ENCODE measurements around the gene COL18A1. TPM values are rescaled to one million over a fixed set of nuclear protein-coding genes. Genes with fewer than 3 reads are reported as not detected.

Gene COL18A1
- total RNA-seq, 1 experiment from 2014 or later: 170 TPM

DNA sequence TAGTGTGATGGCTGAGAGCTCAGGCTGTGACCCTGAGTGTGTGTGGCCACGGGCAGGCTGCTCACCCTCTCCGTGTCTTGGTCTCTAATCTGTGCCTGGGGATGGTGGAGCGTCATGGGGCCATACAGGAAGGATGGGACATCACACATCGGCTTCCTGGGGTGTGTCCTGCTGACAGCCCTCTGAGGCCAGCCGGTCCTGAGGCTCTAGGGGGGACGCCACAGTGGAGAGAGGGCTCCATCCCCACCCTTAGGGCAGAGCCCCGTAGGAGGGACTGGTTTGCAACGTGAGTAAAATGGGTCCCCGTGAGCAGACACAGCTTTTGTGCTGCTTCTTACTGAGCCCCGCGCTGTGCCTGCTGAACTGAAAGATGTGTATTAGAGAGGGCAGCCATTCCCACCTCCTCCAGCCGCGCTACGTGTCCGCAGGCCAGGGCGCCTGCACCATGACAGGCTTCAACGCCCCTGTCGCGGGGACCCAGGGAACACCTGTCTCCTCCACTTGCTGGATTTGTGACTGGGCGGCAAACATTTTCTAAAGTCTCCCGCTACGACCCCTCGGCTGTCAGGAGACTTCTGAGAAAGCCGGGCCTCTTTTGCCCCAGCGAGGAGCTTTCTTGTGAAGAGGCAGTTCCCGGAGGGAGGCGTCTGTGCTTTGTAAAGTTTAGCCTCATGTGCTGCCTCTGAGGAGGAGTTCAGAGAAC, 8.1 kb downstream of the COL18A1 start:
- POLR2A ChIA-PET: no interaction called here
- H3K4me1 Mint-ChIP-seq (ENCODE audit: low read depth, unreplicated experiment): peaks cover 14% of the 10 kb centered on the region

GRCh38 chr21:45413922-45414321, 9.0 kb downstream of the COL18A1 start:
- Mint-ChIP-seq H3K4me1 (ENCODE audit: low read depth, unreplicated experiment) (peaks cover 16% of the 10 kb centered on the region), H3K27me3 (ENCODE audit: insufficient read depth, unreplicated experiment) (no peaks in the 10 kb centered on the region), H3K36me3 (ENCODE audit: insufficient read depth, unreplicated experiment) (peaks cover 44% of the 10 kb centered on the region), H3K27ac (ENCODE audit: unreplicated experiment) (no peak overlapping the region), H3K9me3 (ENCODE audit: unreplicated experiment) (no peaks in the 10 kb centered on the region), H3K4me3 (ENCODE audit: unreplicated experiment) (no peak overlapping the region)
- Histone ChIP-seq H3K4me3 (ENCODE audit: low read depth, low read length) (no peak overlapping the region), H3K27me3 (replicated peaks; ENCODE audit: control insufficient read depth, insufficient read depth, low read length) (no peaks in the 10 kb centered on the region), H3K36me3 (ENCODE audit: control insufficient read depth, insufficient read depth, low read length) (no peaks in the 10 kb centered on the region), H3K4me1 (peaks cover 25% of the 10 kb centered on the region), H3K9me3 (no peaks in the 10 kb centered on the region)
- DNase-seq: no peak
- POLR2A ChIA-PET: no interaction called here
- no TSS peak for BruUV-seq (replicated peaks)
- CTCF ChIA-PET: no interaction called here
- TF ChIP-seq CTCF (IDR thresholded peaks at IDR 0.05; ENCODE audit: insufficient read depth in 1 of 2, low read depth in 1 of 2, low read length in 1 of 2, severe bottlenecking in 1 of 2, unreplicated experiment in 1 of 2): no peak
- intact Hi-C loops (cut with micrococcal nuclease; ENCODE audit: unreplicated experiment): no loop called here

More for the DNA sequence above, 8.1 kb downstream of the COL18A1 start:
- intact Hi-C loops (cut with micrococcal nuclease; ENCODE audit: unreplicated experiment): no loop called here
- CTCF ChIA-PET: no interaction called here
- Mint-ChIP-seq H3K27ac (ENCODE audit: unreplicated experiment) (no peak overlapping the region), H3K27me3 (ENCODE audit: insufficient read depth, unreplicated experiment) (no peaks in the 10 kb centered on the region), H3K9me3 (ENCODE audit: unreplicated experiment) (no peaks in the 10 kb centered on the region), H3K4me3 (ENCODE audit: unreplicated experiment) (no peak overlapping the region), H3K36me3 (ENCODE audit: insufficient read depth, unreplicated experiment) (peaks cover 38% of the 10 kb centered on the region)
- BruUV-seq (replicated peaks): no TSS peak
- Histone ChIP-seq H3K4me1 (peaks cover 34% of the 10 kb centered on the region), H3K9me3 (no peaks in the 10 kb centered on the region), H3K4me3 (ENCODE audit: low read depth, low read length) (no peak overlapping the region), H3K36me3 (ENCODE audit: control insufficient read depth, insufficient read depth, low read length) (no peaks in the 10 kb centered on the region; the same call in 1 of the 2 replicates), H3K27me3 (replicated peaks; ENCODE audit: control insufficient read depth, insufficient read depth, low read length) (no peaks in the 10 kb centered on the region)
- no peak for TF ChIP-seq CTCF (IDR thresholded peaks at IDR 0.05; ENCODE audit: insufficient read depth in 1 of 2, low read depth in 1 of 2, low read length in 1 of 2, severe bottlenecking in 1 of 2, unreplicated experiment in 1 of 2)
- no peak for DNase-seq

DNA sequence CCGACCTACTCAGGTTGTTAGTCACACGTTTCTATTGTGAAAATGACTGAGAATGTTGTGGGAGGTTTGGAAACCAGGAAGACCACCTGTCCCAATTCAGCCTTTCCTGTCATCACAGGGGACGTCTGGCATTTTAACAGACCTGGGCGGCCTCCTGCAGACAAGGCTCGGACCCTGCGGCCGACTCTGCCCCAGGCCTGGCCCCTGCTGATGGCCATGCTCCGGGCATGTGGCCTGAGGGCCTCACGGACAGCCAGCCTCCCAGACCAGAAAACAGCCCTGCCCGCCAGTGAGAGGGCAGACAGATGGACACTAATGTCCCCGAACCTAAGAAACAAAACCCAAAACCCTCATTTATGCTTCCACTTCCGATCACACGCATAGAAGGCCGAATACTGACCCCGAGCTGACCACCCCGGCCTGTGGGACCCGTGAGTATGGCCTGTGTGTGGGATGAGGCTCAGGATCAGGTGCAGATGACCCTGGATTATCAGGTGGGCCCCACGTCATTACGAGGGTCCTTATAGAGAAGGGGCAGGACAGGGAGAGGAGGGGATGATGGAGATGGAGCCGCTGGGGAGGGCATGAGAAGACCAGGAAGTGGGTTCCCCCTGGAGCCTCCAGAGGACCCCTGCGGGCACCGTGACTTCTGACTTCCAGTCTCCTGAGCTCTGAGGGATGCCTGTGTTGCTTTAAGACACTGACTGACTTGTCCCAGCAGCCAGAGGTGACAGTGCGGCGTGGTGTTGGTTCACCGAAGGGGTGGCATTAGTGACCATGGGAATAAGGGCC, 9.6 kb downstream of the COL18A1 start:
- no peak overlapping the region for H3K4me3 Mint-ChIP-seq (ENCODE audit: unreplicated experiment)
- BruUV-seq (replicated peaks): no TSS peak
- Histone ChIP-seq H3K36me3 (ENCODE audit: control insufficient read depth, insufficient read depth, low read length) (no peaks in the 10 kb centered on the region), H3K4me3 (ENCODE audit: low read depth, low read length) (no peak overlapping the region), H3K4me1 (peaks cover 18% of the 10 kb centered on the region), H3K9me3 (no peaks in the 10 kb centered on the region), H3K27me3 (replicated peaks; ENCODE audit: control insufficient read depth, insufficient read depth, low read length) (no peaks in the 10 kb centered on the region)
- peaks cover 44% of the 10 kb centered on the region for H3K36me3 Mint-ChIP-seq (ENCODE audit: insufficient read depth, unreplicated experiment)
- POLR2A ChIA-PET: no interaction called here
- no peak overlapping the region for H3K27ac Mint-ChIP-seq (ENCODE audit: unreplicated experiment)
- no peaks in the 10 kb centered on the region for H3K9me3 Mint-ChIP-seq (ENCODE audit: unreplicated experiment)
- intact Hi-C loops (cut with micrococcal nuclease; ENCODE audit: unreplicated experiment): no loop called here
- CTCF ChIA-PET: no interaction called here
- TF ChIP-seq CTCF (IDR thresholded peaks at IDR 0.05; ENCODE audit: insufficient read depth in 1 of 2, low read depth in 1 of 2, low read length in 1 of 2, severe bottlenecking in 1 of 2, unreplicated experiment in 1 of 2): no peak
- H3K4me1 Mint-ChIP-seq (ENCODE audit: low read depth, unreplicated experiment): peaks cover 20% of the 10 kb centered on the region
- H3K27me3 Mint-ChIP-seq (ENCODE audit: insufficient read depth, unreplicated experiment): no peaks in the 10 kb centered on the region
- DNase-seq: no peak

Data from Caco-2 (cell line).